VCaP (cell line): ENCODE data around the gene AMER3.
"Not testable (repeated sequence)": the region's sequence is repeated elsewhere in the genome, so short reads cannot be mapped to it uniquely, and the experiment has no call there.

Experiments
- H3K27ac ChIP-seq: fragments of 450-650 bp; 2 replicates; pipeline ENCODE4 v1.5.1; 2017
- CTCF ChIP-seq: fragments of 450-650 bp; conservative IDR thresholded peaks from 2 replicates; pipeline ENCODE4 v1.5.1; 2017; ENCODE audit warnings: mild to moderate bottlenecking, moderate library complexity

Gene AMER3

GRCh38 chr2:130755256-130756052, at the start of gene AMER3:
Gene AMER3 (plus strand): TSS chr2:130755540. CDS start chr2:130762073, 6,533 bp downstream.
- TF ChIP-seq CTCF = no peak
- H3K27ac ChIP-seq = peak within 1 kb of the TSS; percentile 85

GRCh38 chr2:130714795-130715194, 40.5 kb upstream of the AMER3 start:
- not testable (repeated sequence) for H3K27ac ChIP-seq

GRCh38 chr2:130720036-130720435, 35.3 kb upstream of the AMER3 start:
- TF ChIP-seq CTCF = no peak
- no peak overlapping the region for H3K27ac ChIP-seq

GRCh38 chr2:130720528-130720927, 34.8 kb upstream of the AMER3 start:
- no peak overlapping the region for H3K27ac ChIP-seq
- no peak for TF ChIP-seq CTCF

- TF ChIP-seq CTCF = no peak
- H3K27ac ChIP-seq = no peak overlapping the region
Observed at GRCh38 chr2:130724455-130724854, 30.9 kb upstream of the AMER3 start.

- H3K27ac ChIP-seq = peak overlapping the region; percentile 82
- TF ChIP-seq CTCF = no peak
Observed at GRCh38 chr2:130726614-130727180, 28.6 kb upstream of the AMER3 start.

GRCh38 chr2:130727286-130727924, 27.9 kb upstream of the AMER3 start:
- peak; percentile 27 for TF ChIP-seq CTCF
- peak overlapping the region; percentile 82 for H3K27ac ChIP-seq
